Right forelimb (tissue), 1 donor: ENCODE data around the gene OGFOD3.
"Not testable (repeated sequence)": the region's sequence is repeated elsewhere in the genome, so short reads cannot be mapped to it uniquely, and the experiment has no call there.

Experiments
- DNase-seq: peaks from one replicate; pipeline ENCODE4 v3.0.0-alpha.2; 2018

The OGFOD3 gene

DNA sequence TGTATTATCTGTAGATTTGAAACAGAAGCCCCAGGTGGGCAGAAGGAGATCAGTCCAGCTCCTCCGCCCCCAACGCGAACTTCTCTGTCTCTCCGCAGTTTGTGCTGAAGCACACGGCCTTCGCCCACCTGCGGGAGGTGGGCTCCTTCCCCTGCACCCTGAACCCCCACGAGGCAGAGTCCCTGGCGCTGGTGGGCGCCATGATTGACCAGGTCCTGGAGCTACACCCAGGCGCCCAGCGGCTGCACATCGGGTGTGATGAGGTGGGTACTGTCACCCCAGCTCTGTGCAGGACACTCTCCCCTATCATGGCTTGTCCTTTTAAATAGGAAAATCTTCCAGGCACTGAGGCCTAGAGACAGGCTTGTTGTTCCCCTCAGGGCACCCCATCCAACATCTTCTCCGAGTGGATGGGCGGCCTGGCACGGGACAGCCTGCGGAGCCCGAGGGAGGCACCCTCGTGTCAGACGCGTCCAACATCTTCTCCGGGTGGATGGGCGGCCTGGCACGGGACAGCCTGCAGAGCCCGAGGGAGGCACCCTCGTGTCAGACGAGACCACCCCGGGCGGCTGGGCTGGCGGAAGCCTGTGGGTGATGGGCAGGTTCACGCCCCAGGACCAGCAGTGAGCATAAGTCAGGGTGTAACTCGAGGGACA lies 15.3 kb upstream of the OGFOD3 start:
- DNase-seq: no peak

DNA sequence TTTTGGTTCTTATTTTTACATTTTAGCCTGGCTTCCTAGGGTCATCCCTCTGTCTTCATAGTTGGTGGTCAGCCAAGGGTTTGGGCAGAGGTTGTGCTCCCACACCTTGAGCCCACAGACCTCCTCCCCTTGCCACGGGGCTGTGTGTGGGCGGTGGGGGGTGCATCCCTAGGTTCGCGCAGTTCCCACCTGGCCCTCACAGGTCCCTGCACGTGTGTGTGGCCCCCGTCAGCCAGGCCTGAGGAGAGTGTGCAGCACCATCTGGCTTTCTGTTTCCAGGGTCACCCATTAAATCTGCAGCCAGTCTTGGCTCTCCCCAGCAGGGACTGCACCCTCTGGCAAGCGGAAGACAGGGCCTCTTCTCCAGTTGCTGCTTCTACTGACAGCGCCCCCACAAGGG lies 13.6 kb upstream of the OGFOD3 start:
- no peak for DNase-seq

DNA sequence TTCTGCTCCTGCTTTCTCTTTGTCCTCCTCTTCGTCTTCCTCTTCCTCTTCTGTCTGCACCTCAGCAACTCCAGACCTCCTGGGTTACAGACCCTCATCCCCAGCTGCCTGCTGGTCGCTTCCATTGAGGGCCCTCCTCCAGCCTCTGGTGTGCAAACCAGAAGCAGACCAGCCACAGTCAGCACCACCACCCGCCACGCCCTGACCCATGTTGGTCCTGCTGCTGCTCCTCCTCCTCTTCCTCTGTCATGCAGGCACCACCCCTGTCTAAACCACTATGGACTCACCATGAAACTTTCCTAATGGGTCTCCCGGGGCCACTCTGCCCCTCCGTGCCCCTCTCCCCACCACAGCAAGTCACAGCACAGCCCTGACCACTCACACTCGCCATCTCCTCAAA lies 11.4 kb upstream of the OGFOD3 start:
- no peak for DNase-seq

DNA sequence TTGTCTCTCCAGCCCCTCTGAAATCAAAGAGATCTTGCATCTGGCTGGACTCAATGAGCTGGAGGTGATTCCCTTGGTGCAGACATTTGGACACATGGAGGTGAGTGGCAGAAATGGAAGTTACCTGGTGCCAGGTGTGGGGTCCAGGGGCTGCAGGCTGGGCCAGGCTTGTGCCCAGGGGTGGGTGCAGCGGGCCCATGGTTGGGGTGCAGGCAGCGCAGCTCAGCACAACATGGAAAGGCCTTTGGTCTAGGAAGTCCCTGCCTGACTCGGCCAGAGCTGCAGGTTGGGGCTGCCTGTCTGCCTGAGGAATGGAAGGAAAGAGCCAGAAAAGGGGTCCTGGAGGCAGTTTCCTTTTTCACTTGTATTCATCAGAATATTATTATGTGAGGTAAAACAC lies 10.2 kb upstream of the OGFOD3 start:
- DNase-seq: no peak

DNA sequence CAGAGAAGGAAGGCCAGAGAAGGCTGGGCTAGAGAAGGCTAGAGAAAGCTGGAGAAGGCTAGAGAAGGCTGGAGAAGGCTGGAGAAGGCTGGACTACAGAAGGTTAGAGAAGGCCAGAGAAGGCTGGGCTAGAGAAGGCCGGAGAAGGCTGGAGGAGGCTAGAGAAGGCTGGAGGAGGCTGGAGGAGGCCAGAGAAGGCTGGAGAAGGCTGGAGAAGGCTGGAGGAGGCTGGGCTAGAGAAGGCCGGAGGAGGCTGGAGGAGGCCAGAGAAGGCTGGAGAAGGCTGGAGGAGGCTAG lies 6.4 kb upstream of the OGFOD3 start:
- DNase-seq: no peak

DNA sequence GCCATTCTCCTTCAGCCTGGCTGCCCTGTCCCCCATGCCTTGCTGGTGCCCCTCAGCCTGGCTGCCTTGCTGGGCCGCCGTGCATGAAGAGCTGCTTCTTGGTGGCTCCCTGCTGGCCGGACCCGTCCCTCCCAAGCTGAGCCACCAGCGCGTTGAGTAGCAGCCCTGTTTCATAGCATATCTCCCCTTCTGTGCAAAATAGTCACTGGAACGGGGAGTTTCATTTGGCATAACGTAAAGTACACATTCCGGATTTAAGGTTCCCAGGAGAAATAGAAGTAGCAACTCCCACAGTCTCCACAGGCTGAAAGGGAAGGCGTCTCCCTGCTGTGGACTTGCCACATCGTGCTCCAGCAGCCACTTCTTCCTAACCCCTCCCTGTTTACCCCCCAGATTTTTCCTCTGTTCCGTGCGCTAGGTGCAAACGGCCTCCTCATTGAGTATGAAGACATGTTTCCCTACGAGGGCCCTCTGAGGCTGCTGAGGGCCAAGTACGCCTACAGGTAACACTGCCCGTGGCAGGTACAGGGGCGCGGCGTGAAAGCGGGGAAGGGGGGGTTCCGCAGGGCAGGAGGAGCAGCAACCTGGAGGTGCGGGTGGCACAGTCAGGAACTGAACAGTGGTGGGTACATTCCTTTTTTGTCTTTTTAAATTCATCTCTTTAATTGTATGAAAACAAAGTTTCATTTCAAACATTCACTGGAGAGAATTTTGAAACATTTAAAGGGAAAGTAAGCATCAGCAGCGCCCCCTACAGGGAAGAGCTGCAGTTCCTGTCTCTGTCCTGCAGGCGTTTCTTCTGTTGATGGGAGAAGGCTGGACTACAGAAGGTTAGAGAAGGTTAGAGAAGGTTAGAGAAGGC lies 5.8 kb upstream of the OGFOD3 start:
- no peak for DNase-seq

DNA sequence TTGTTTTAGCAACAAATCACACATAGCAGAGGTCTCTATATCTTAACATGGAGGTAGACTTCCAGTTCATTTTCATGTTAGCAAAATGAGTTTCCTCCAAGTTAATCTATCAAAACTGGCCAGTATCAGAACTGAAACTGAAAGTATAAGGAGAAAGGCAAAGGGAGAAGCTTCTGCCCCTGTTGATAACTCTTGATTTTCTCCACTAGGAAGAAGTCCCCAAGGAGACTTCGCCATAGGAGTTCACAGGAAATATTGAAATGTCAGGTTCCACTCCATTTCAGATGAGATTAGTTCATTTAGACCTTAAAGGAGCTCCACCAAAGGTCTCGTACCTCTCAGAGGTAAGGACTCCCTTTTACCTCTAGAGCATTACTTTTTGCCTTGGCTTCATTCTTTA lies 1.2 kb upstream of the OGFOD3 start:
- no peak for DNase-seq

DNA sequence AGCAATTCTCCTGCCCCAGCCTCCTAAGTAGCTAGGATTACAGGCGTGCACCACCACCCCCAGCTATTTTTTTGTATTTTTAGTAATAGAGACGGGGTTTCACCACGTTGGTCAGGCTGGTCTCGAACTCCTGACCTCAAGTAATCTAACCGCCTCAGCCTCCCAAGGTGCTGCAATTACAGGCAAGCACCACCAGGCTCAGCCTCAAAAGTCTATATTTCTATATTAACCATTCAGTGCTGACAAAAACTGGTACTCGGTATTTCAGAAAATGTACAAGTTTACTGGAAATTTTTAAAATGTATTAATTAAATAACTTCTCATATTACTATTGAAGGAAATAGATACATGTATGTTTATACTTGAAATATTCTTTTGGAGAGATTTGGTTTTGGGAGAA lies 1.6 kb downstream of the OGFOD3 start:
- DNase-seq: no peak

DNA sequence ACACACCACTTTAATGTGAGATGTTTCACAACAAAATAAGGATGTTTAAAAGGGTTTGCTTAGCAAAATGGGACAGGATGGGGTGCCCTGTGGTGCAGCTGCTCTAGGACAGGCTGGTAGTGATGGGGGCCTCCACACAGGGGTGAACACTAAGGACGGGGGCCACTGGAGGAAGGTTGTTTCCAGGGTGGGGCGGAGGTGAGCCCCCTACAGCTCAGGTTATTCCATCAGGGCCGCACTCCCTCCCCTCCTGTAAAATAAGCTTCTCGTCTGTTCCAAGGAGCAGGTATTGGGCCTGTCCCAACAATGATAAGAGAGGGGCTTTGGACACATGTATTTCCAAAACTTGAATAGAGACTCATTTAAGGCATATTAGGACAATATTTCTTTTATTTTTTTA lies 2.1 kb downstream of the OGFOD3 start:
- DNase-seq: no peak

DNA sequence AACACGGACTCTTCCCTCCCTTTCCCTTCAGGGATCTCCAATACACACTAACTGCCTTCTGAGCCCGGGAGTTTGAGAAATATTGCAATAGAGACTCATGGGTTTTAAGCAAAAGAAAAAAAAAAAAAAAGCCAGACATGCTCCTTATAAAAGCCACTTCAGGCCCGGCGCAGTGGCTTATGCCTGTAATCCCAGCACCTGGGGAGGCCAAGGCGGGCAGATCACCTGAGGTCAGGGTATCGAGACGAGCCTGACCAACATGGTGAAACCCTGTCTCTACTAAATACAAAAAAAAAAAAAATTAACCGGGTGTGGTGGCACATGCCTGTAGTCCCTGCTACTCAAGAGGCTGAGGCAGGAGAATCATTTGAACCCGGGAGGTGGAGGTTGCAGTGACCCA lies 2.6 kb downstream of the OGFOD3 start:
- no peak for DNase-seq

DNA sequence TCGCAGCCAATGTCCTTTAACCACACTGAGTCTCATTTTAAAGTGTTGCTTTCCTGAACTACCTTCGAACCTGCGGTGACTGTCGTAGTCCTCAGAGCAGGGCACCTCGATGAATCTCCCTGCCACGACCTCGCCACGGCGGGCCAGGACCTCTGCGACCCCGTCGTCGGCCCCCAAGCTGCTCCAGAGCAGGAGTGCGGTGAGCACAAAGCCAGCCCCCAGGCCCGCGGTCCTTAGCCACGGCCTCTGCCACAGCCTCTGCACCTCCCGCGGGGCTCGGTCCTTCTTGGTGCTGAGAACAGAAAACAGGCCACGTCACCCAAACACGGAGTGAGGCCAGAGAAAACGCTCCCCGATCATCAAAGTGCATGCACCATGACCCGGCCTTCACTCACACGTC lies 3.0 kb downstream of the OGFOD3 start:
- DNase-seq: no peak

DNA sequence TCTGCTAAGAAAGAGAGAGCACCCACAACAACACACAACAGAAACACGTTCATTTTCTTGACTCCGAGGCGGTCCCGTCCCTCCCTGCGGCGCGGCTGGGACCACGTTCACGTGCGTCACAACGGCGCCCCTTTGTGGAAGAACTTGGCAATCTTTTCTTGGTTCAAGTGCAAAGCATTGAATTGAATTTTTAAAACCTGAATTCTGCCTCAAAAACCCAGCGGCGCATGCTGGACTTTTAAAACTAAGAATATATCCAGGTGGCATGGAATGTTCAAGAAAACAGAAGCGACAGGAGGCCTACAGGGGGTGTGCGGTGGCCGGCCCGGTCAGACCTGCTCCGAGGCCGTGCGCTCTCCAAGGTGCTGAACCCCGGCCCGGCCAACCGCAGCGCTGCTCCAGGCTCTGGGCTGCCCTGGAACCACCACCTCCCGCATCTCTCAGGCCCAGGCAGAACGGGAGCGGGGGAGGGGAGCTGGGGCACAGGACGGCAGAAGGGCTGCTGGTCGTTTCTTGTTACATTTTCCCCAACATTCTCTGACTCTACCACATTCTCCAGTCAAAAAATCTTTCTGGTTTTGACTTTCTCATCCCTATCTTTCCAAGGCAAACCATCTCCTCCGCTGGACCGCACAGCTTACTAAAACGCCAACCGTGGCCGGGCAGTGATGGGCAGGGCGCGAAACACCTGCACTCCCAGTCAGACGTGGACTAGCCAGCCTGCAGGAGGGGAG lies 3.7 kb downstream of the OGFOD3 start:
- DNase-seq: peak; percentile 88

DNA sequence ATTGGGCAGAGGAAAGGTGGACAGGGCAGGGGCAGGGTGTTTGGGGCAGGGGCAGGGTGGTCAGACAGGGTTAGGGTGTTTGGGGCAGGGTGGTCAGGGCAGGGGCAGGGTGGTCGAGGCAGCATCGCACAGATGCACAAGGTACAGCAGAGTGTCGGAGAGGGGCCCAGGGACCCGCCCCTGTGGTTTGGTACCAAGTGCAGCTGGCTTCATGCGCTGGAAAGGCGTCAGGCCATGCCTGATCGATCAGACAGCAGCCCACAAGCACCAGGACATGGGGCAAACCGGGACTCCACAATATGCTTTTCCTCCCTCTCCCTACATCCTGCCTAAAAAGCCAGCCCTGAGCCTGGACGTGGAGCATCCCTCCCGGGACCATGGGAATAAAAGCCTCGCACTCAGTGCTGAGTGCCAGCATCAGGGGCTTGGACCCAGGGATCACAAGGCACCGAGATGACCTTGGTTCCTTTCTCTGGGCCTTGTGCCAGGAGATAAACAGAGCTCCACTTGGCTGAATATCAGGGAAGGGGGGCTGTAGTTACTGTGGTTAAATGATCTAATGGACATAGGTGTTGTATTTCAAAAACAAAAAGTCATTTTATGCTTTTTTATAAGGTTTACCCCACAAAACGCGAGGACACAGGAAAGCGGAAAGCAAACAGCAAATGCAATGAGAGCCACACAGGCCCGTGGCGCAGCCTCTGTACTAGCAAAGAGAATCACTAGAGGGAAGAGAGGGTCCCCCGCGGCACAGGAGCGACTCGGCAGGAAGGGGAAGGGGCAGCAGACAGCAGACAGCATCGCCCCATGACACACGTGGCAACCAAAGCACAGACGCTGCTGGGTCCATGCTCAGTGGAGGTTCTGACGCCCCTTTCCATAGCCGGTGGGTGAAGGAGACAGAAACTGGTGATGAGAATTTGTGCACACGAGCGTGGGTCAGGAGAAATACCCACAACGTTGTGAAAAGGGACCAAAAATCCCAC lies 5.6 kb downstream of the OGFOD3 start:
- DNase-seq: no peak

DNA sequence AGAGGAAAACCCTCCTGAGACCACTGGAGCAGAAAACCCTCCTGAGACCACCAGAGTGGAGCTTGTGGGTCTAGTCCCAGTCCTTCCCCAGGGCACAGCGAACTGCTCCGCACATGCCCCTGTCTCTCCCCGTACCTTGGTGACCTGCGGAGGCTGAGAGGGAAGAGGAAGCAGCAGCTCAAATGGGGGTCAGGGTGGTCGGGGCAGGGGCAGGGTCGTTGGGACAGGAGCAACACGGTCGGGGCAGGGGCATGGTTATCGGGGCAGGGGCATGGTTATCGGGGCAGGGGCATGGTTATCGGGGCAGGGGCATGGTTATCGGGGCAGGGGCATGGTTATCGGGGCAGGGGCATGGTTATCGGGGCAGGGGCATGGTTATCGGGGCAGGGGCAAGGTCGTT lies 6.3 kb downstream of the OGFOD3 start:
- DNase-seq: not testable (repeated sequence)

DNA sequence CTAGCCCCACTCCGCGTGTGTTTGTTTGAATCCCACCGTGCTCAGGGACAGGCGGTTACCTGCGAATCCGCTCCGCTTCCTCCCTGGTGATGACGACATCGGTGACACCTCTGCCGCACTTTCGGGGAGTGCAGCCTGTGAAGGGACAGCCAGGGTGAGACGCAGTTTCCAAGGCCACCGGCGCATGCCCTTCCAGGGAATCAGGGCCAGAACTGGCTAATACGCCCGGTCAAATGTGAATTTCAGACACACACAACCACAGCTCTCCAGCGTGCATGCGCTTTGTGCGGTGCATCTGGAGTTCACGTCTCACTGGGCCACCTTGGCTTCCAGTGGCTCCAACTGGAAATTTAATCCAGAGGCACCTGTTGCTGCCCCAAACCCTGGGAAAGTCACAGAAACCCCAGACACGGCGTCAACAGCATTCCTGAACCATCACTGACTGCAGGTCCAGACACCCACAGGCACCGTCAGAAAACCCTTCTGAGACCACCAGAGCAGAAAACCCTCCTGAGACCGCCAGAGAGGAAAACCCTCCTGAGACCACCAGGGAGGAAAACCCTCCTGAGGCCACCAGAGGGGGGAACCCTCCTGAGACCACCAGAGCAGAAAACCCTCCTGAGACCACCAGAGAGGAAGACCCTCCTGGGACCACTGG lies 6.9 kb downstream of the OGFOD3 start:
- no peak for DNase-seq

DNA sequence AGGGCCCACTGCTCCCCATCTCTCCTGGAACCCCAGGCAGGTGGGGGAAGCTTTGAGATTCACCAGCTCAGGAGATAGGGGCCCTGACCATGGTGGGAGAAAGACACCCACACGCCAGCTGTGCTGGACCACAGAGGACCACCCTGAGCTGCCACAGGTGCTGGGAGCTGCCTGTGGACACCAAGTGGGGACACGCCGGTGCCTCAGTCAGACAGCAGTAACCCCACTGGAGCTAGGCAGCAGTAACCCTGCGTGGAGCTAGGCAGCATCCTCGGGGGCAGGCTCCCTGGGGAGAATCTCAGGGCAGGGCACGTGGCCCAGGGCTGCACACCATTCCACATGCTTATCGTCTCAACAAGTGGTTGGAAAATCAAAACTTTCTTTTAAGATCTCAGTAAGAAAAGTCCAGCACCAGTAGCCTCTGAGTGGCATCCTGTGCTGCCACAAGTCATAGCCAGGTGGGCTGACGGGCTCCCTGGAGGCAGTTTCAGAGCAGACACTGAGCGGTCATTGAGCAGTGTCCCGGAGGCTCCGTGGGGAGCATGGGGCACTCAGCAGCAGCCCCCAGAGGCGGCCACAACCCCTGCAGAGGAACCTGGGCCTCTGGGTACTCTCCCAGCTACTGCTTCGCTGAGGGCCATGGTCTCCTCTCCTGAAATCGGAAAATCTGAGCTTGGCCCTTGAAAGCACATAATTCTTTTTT lies 8.2 kb downstream of the OGFOD3 start:
- DNase-seq: no peak

DNA sequence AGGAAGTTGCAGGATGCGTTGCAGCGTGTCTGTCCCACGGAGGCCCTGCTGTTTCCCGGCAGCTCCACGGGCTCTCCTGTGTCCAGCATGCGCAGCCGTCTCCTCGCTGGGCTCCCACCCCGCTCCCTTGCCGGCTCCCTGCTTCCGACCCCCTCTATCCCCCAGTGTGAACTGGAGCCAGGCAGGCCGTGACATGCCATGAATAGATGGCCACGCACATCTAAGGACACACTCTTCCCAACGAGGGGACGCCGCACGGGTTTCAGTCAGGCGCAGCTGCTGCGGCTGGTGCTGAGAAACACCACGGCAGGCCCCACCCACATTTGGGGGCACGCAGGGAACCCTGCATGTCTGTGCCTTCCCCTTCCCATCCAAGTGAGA lies 9.5 kb downstream of the OGFOD3 start:
- DNase-seq: no peak

DNA sequence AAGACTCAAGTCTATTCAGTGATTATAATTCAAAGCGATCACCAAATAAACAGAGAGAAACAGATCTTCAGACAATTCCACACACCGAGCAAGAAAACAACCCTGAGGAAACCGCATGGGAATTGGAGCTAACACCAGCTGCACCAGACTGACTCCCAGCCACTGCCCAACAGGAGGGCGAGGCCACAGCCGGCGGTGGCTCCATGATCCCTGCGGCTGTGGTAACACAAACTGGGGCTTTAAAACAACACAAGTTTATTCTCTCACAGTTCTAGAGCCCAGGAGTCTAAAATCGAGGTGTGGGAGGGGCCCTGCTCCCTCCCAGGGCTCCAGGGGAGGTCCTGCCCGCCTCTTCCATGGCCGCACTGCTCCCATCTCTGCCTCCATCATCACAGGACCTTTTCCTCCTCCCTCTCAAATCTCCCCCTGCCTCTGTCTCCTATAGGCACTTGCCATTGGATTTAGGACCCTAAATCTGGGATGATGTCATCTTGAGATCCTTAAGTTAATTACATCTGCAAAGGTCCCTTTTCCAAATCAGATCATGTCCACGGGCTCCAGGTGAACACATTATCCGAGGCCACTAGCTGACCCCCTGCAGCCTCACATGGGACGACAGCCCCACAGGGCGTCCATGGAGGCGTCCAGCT lies 10.0 kb downstream of the OGFOD3 start:
- no peak for DNase-seq

DNA sequence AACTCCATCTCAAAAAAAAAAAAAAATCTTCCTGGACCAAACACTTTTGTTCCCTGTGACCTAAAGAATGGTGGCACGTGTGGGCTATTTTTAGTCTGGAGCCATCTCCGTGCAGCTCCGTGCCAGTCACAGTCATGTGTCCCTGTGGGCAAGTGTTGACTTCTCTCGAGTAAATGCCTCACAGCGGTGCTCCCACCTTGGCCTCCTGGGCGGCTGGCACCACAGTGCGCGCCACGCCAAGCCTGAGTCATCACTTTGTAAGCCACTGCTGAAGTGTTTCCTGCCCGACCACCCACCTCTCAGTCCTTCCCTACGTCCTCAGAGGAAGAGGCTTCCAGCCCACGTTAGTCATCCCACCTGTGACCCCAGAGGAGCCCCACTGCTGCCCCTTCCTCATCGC lies 11.1 kb downstream of the OGFOD3 start:
- no peak for DNase-seq

DNA sequence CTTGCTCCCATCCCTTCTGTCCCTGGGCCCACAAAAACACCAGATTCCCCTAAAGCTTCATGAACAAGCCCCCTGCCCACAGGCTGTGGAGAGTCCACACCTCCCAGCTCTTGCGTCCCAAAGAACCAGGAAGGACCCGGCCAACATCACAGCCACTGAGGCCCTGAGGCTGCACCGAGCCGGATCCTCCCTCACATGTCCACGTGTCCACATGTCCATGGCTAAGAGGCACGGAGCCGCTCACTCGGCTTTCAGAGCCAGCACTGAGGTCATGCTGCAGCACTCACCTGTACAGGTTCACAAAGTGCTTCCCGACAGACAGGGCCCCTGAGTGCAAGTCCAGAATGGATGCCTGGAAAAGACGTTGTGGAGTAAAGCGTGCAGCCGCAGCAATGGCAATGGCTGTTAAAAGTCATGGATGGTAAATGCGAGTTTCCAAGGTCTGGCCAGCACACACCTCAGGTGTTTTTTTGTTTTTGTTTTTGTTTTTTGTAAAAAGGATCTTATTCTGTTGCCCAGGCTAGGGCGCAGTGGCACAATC lies 12.2 kb downstream of the OGFOD3 start:
- DNase-seq: no peak

DNA sequence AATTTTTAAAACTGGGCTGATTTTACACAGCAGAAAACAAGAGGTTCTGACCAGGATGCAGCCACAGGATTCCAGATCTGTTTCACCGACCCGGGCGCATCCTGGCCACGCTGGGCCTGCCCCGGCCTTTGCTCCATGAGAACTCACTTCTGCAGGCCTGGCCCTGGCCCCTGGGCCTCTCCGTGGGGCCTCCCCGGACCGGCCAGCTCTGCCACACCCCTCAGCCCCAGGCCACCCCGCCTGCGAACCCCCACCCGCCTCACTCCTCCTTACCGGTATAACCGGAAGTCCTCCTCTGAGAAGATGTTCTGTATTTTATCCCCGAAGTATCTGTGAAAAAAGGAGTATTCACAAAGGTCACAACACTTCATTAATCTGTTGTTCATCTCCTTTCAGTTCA lies 13.3 kb downstream of the OGFOD3 start:
- DNase-seq: no peak
